Measurements from ENCODE around the gene C2CD4D.
"Not testable (repeated sequence)": the region's sequence is repeated elsewhere in the genome, so short reads cannot be mapped to it uniquely, and the experiment has no call there.

GRCh38 chr1:151872776-151873175, 33.2 kb upstream of the C2CD4D start:
- not testable (repeated sequence) for TF ChIP-seq SUZ12 (IDR thresholded peaks at IDR 0.05; ENCODE audit: extremely low read depth, insufficient read depth, insufficient read length); YY1 (IDR thresholded peaks at IDR 0.05; ENCODE audit: insufficient read depth, insufficient read length)
